Measurements from ENCODE around the gene GIGYF1.
A peak's percentile ranks its signal among the peaks of the same experiment; 100 is the strongest.
"Not testable (repeated sequence)": the region's sequence is repeated elsewhere in the genome, so short reads cannot be mapped to it uniquely, and the experiment has no call there.

The GIGYF1 gene

DNA sequence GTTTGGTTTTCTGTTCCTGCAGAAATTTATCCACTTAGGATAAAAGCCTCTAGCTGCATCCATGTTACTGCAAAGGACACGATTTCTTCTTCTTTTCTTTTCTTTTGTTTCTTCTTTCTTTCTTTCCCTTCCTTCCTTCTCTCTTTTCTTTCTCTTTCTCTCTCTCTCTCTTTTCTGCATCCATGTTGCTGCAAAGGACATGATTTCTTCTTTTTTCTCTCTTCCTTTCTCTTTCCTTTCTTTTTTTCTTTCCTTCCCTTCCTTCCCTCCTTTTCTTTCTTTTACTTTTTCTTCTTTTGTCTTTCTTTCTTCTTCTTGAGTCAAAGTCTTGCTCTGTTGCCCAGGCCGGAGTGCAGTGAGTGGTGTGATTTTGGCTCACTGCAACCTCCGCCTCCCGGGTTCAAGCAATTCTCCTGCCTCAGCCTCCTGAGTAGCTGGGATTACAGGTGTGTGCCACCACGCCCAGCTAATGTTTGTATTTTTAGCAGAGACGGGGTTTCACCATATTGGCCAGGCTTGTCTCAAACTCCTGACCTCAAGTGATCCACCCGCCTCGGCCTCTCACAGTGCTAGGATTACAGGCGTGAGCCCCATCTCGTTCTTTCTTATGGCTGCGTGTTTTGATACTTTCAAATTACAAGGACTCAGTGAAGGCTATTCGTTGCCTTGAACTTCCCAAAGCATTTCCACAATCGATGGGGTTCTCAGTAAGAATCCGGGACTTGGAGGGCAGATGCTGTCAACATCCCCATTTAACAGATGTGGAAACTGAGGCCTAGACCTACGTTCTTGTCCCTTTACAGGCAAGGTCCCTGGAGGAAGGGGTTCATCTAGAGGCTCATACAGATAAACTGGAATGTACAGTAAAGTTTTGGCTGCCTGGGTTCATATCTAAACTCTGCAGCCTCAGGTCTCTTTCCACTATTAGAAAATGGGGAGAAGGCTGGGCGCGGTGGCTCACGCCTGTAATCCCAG lies 22.4 kb downstream of the GIGYF1 start:
- no peak for DNase-seq

DNA sequence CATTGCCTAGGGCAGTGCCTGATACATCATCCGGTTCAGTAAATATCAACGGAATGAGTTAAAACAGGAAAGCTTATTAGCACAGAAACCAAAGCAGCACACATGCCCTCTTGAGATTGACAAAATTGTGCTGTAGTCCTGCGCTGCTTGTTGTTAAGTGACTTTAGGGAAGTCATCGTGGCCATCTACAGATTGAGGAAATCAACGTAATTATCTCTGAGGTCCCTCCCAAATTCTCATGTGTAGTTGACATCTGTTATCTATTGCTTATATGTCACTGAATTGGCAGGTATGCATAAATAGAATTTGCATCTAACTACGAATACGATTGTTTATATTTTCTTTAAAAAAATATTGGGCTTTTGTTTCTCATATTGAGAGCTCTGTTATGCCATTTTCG lies 24.0 kb downstream of the GIGYF1 start:
- DNase-seq, result no peak

DNA sequence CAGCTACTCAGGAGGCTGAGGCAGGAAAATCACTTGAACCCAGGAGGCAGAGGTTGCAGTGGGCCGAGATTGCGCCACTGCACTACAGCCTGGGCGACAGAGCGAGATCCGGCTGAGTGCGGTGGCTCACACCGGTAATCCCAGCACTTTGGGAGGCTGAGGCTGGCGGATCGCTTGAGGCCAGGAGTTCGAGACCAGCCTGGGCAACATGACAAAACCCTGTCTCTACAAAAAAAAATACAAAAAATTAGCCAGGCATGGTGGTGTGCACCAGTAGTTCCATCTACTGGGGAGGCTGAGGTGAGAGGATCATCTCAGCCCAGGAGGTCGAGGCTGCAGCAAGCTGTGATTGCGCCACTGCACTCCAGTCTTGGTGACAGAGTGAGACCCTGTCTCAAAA lies 24.9 kb downstream of the GIGYF1 start:
- not testable (repeated sequence) for DNase-seq

DNA sequence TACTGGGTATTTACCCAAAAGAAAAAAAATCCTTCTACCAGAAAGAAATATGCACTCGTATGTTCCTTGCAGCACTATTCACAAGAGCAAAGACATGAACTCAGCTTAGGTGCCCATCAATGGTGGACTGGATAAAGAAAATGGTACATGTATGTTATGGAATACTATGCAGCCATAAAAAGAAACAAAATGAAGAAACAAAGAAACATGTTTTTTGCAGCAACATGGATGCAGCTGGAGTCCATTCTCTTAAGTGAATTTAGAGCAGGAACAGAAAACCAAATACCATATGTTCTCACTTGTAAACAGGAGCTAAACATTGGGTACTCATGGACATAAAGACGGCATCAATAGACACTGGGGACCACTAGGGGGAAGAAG lies 26.0 kb downstream of the GIGYF1 start:
- no peak for DNase-seq

DNA sequence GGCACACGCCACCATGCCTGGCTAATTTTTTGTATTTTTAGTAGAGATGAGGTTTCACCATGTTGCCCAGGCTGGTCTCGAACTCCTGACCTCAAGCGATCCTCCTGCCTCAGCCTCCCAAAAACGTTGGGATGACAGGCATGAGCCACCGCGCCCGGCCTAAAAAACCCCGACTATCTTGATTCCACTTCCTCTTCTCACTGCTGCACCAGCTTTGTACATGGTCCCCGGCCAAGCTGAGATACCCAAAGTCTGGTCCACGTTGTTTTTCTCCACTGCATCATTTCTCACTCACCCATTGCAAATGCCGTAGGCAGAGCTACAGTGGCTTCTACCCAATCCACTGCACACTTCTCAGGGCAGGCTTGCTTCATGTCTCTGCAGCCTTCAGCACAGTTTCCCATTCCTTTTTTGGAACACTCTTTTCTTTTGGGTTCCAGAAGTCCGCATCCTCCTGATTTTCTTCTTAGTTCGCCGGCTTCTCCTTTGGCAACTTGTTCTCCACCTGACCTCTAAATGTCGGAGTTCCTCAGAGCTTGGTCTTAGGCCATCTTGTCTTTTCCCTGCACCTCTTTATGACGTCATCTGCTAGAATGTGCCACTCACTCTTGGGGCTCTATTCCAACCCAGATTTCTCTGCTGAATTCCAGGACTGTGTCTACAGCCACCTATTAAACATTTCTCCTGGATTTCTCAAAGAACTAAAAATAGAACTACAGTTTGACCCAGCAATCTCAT lies 26.6 kb downstream of the GIGYF1 start:
- no peak for DNase-seq

DNA sequence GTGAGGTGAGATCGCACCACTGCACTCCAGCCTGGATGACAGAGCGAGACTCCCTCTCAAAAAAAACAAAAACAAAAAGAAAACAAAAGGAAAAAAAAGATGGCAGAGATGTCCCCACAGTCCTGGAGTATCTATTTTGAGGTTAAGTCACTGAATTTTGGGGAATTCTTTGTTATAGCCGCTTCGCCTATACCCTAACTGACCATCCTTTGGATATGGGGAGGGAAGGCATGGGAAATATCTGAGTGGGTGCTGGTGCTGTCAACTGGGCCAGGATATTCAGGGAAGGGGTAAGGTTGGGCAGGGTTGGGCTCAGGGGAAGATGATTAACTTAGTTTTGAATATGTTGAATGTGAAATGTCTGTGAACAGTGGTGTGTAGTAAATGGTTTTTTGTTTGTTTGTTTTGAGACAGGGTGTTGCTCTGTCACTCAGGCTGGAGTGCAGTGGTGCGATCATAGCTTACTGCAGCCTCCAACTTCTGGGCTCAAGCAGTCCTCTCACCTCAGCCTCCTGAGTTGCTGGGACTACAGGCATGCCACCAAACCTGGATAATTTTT lies 28.8 kb downstream of the GIGYF1 start:
- no peak for DNase-seq

DNA sequence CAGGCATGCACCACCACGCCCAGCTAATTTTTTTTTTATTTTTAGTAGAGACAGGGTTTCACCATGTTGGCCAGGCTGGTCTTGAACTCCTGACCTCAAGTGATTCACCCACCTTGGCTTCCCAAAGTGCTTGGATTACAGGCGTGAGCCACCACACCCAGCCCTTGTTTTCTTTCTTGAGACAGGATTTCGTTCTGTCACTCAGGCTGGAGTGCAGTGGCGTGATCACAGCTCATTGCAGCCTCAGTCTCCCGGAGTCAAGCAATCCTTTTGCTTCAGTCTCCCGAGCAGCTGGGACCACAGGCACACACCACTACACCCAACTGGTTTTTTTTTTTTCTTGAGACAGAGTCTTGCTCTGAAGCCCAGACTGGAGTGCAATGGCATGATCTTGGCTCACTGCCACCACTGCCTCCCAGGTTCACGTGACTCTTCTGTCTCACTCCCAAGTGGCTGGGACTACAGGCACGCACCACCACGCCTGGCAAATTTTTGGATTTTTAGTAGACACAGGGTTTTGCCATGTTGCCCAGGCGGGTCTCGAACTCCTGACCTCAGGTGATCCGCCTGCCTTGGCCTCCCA lies 31.8 kb downstream of the GIGYF1 start:
- not testable (repeated sequence) for DNase-seq

DNA sequence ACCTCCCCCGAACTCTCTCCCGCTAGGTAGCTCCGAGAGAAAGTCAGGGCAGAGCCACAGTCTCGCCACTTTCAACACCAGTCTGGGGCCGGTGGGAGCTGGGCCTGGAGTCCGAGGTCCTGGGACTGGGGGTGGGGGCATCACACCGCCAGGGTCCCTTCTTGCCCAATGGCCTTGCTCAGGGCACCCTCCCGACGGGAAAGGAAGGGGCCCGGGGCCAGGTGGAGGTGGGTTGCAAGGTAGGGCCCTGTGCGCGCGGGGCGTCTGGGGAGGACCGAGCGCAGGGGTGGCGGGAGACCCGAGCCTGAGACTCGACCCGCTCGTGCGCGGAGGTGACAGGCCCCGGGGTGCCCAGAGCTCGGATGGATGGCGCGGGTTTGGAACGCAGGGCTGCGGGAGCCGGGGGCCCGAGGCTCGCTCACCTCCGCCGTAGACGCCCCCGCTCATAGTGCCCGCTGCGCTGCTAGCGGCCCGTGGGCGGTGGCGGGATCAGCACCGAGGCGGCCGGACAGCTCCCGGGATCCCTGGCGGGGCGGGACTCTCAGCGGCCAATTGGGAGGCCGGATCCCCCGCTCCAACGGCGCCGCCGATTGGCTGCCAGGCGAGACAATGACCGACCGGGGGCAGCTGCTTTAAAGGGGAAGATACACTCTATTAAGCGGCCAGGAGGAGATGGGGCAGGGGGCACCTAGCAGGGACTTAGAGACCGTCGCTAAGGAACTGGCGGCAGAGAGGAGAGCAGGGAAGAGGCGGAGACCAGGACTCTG lies 38.0 kb downstream of the GIGYF1 start, which contains the start of gene ACTL6B:
TSS of gene ACTL6B (minus strand) at position 541 of the 767 bp plus-strand sequence. CDS start at position 447, 94 bp downstream.
- DNase-seq, result peak; percentile 59

DNA sequence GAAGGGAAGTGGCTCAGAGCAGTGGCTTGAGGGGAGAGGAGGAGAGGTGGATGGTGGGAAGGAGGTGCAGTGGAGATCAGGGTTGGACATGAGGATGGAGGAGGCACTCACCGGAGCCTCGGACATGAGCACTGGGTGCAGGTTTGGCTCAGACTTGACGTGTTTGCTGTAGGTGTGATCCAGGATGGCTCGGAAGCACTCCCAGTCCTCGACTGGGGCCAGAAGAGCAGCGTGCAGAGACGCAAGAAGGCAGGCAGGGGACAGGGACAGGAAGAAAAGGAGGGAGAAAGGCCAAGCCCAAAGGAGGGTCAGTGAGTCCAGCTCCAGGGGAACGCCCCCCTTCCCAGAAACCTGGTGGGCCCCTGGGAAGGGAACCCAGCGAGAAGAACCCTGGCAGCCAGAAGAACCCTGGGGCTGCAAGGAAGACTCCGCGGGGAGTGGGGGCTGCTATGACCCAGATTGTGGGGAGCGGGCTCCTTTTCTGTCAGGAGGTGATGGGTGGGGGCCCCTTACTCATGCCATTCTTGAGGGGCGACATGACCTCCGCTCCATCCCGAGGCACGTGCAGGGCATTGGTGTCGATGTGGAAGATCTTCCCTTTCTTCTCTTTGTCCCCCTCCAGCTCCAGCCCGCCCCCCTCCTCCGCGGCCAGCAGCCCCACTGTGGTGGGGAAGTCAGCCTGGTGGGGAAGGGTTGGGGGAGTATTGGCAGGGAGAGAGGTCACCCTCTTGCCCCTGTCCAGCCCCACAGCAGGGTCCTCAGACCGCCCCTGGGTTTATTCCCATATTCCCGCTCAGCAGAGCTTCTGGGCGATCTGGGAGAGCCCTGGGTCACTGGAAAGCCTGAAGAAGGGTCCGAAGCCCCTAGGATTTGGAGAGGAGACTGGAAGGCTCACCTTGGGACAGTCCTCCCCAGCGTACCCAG lies 38.9 kb downstream of the GIGYF1 start:
- no peak for DNase-seq

DNA sequence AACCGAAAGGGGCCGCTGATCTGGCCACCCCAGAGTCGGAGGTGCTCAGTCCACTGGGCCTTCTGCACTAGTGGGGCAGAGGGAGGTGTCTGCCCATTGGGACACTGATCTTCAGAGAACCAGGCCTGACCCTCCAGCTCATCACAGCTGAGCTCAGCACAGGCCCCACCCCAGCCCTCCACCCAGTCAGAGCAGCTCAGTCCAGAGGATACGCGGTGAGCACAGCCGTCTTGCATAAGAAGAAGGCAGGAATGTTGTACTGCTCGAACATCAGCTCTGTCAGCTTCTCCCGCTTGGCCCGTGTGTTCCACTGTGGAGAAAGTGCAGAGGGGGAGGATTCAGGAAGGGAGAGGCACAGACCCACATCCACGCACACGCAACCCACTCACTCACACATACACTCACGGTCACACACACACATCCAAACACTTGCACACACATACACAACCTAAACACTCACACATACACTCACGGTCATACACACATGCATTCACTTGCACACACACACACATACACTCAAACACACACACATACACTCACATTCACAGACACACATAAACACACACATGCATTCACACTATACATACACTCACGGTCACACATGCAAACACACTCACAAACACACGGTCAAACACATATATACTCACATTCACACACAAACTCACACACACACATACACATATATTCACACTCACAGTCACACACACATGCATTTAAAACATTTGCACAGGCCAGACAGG lies 44.1 kb downstream of the GIGYF1 start:
- DNase-seq, result no peak

DNA sequence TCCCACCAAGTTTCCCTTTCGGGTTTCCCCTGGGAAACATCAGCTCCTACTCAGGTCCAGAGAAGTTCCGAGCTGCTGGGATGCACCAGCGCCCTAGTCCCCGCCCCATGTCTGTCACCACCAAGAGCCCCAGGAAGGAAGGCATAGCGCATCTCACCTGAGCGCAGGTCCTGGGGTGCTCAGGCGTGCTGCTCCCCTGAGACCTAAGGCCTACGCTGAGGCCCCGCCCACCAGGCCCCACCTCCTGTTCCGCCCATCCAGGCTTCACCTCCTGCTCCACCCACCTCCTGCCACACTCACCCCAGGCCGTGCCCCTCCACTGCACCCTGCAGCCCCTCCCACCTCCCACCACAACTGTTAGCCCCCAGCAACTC lies 51.5 kb downstream of the GIGYF1 start:
- DNase-seq, result no peak

DNA sequence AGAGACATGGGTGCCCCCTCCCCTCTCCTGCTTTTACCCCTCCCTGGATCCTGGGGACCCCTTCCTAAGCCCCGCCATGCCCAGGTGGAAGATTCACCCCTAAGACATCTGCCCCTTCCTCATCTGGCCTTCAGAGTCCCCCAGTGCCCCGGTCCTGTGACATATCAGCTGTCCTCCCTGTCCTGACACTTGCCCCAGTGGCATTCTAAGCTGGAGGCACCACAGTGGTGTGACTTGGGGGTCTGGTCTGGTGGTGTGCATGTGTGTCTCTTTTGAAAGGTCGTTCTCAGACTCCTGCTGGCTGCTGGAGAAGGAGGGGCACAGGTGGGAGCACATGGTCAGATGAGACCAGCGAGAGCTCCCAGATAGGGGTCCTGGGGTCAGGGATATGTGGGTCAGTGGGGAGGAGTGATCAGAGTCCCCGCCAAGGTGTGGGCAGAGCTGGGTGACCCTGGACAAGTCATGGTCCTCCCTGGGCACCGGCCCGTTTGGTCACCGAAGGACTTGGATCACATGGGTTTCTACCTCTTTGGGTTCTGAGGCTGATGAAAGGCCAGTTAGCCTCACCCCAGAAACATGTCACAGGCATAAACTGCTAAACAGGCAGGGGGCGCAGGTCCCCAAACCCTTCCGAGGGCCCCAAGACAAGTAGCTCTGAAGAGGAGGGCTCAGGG lies 52.1 kb downstream of the GIGYF1 start:
- DNase-seq, result no peak

DNA sequence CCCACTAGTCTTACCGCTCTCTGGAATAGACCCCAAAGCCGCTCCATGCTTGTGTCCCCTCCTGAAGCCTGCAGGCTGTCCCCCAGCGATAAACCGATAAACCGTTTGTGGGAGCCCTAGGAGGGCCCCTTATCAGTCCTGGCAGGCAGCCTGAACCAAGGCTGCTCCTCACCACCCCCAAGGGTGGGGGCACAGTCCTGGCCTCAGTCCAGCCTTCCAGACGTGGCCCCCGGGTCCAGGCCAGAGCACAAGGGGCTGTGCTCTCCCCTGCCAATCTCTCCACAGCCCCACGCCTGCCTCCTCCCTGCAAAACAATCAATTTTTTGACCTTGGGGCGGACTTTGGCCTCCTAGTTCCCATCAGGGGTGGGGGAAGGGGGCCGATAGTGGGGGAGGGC lies 52.6 kb downstream of the GIGYF1 start, which contains the start of gene TFR2:
TSS of gene TFR2 (minus strand) at position 90 of the 397 bp plus-strand sequence. CDS start at position 47, 43 bp downstream.
- DNase-seq, result no peak

DNA sequence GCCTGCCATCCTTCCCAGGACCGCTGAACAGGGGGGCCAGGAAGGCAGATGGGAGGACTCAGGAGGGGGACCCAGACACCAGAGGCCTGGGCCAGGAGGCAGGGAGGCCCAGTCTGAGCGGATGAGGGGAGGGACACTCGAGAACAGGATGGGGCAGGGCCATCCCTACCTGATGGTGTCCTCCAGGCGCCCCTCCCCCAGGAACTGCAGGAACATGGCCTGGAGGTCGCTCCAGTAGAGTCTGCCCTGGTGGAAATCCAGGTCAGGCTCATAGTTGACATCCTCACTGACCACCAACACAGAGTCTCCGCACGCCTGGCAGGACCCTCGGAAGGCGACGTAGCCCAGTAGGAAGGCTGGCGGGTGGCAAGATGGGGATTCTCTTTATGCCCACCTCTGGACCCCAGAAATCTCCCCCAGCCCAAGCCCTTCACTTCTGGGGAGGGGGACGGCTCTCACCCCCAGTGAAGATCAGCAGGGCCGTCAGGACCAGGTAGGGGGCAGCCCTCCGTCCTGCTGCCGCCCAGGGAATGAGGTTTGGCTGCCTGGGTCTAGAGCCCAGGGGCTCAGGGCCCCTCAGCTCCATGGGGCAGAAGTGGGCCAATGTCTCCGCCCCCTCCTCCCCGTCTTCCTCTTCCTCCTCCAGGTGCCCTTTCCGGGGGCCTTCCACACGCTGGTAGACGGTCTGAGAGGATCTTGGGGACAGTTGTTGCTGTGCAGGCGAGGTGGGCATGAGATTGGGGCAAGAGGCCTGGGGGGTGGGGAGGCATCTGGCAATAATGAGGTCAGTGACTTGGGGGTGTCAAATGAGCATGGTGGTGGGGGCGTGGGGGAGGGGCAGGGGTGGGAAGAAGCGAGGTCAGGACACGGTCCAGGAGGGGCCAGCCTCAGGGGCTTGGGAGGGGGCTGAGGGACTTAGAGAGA lies 53.3 kb downstream of the GIGYF1 start:
- no peak for DNase-seq

DNA sequence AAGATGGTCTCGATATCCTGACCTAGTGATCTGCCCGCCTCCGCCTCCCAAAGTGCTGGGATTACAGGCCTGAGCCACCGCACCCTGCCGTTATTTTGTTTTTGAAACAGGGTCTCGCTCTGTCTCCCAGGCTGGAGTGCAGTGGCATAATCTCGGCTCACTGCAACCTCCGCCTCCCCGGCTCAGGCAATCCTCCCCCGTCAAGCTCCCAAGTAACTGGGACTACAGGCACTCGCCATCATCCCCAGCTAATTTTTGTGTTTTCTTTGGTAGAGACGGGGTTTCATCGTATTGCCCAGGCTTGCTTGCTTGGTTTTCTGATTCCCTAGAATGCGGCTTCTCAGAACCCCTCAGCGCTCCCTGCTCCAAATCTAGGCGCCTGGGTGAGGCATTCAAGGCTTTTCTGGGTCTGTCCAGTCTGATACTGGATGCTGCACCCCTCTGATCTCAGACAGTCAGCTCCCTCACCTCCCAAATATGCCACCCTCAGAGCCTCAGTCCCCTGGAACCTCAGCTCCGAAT lies 54.0 kb downstream of the GIGYF1 start:
- DNase-seq, result no peak

DNA sequence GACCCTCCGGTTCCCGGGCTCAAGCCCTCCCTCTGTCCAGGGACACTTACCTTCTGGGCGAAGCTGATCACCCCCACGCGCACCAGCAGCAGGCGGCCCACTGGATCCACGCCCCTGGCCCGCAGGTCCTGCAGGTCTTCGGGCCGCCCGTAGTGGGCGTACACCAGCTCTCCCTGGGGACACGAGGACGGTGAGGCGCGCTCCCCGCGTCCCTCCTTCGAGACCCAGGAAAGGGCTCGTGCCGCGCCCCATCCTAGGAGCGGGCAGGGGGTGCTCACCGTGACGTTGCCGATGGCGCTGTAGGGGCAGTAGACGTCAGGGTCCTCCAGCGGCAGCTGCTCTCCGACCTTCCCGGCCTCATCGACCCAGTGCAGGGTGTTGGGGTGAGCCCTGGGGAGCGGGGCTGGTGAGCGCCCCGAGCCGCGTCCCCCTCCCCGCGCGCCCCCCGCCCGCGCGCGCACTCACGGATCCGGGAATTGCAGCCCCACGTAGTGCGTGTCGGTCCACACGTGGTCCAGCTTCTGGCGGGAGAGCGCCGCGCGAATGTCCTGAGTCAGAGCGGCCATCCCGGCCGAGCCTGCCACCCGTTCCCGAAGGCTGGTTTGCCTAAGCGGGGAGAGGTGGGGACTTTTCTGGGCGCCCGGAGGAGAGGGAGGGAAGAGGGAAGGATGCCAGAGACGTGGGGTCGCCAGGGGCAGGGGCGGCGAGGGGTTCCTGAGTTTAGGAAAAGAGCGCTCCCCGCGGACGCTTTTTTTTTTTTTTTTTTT lies 60.9 kb downstream of the GIGYF1 start:
- DNase-seq, result peak; percentile 42

DNA sequence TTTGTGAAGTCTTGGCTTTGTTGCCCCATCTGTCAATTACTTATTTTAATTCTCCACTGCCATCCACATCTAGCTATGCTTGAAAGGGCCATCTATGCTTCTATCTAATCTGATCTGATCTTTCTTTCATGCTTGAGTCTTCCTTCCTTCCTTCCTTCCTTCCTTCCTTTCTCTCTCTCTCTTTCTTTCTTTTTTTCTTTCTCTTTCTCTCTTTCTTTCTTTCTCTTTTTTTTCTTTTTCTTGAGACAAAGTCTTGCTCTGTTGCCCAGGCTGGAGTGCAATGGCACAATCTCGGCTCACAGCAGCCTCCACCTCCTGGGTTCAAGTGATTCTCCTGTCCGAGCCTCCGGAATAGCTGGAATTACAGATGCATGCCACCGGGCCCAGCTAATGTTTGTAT lies 64.0 kb downstream of the GIGYF1 start:
- DNase-seq, result no peak
